ENCODE measurements around the gene OR1G1.
"Not testable (repeated sequence)": the region's sequence is repeated elsewhere in the genome, so short reads cannot be mapped to it uniquely, and the experiment has no call there.

Gene OR1G1

DNA sequence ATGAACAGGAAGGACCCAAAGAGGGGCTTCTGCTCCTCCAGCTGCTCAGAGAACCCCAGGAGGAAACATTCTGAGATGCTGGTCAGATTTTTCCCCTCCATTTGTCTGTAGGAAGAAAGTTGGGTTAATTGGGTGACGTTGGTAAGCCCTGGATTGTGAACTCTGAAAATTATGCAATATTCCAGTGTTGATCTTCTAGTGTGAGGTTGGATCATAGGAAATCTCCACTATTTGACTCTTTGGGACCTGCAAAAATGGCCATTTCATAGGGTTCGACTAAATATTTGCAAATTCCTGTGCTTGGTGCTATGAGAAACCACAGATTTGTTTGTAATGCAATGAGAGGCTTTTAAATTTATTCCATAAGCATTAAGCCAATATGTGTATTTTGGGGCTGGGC lies at the start of gene OR1G1:
Gene OR1G1 (minus strand): TSS at position 101 of the 400 bp plus-strand sequence. CDS start 0 bp downstream, at position 101.
- no peak for DNase-seq

DNA sequence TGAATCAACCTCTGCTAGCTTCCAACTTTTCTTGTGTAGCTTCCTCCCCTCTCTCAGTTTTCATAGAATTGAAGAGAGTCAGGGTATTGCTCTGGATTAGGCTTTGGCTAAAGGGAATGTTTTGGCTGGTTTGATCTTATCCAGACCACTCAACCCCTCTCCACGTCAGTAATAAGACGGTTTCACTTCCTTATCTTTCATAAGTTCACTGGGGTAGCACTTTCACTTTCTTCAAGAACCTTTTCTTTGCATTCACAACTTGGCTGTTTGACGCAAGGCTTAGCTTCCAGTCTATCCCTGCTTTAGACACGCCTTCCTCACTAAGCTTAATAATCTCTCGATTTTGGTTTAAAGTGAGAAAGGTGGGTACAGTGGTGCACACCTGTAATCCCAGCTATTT lies 40.2 kb upstream of the OR1G1 start:
- no peak for DNase-seq

DNA sequence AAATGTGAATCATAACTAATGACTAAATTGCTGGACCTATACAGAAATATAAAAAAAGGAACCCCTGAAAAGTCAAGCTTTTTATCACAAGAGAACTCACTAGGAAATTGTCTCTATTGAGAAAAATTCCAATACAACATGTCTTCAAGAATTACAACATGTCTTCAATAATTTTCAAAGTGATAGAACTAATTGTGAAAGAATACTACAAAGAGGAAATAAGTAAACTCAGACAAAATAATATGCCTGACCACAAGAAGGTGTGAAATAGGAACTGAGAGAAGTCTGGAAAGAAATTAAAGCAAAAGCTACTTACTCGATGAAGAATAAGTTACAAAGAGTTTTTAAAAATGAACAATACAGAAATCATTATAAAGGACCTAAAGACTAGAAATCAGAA lies 29.9 kb upstream of the OR1G1 start:
- no peak for DNase-seq

DNA sequence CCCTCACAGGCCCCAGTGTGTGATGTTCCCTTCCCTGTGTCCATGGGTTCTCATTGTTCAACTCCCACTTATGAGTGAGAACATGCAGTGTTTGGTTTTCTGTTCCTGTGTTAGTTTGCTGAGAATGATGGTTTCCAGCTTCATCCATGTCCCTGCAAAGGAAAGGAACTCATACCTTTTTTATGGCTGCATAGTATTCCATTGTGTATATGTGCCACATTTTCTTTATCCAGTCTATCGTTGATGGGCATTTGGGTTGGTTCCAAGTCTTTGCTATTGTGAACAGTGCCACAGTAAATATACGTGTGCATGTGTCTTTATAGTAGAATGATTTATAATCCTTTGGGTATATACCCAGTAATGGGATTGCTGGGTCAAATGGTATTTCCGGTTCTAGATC lies 10.1 kb upstream of the OR1G1 start:
- DNase-seq, result not testable (repeated sequence)

DNA sequence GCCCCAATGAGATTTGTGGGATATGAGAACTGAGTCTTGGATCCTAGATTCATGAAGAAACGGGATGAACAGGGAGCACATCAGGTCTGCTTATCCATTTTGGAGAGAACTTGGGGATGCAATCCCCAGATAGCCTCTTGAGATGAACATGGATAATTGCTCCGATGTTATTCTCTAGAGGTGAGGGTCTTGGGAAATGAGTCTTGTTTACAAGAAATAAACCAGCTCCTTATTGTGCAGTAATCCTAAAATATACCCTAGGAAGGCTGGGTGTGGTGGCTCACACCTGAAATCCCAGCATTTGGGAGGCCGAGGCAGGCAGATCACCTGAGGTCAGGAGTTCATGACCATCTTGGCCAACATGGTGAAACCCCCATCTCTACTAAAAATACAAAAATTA lies 23.0 kb downstream of the OR1G1 start, which contains the start of gene OR1D2:
Gene OR1D2 (minus strand): TSS at position 101 of the 400 bp plus-strand sequence. CDS start 11,426 bp downstream, outside the sequence.
- no peak for DNase-seq

Data from NCI-H1105 (cell line).